ENCODE data around the gene ZNF683. TPM values are rescaled to one million over a fixed set of nuclear protein-coding genes. Genes with fewer than 3 reads are reported as not detected.
A peak's percentile ranks its signal among the peaks of the same experiment; 100 is the strongest.
"Not testable (repeated sequence)": the region's sequence is repeated elsewhere in the genome, so short reads cannot be mapped to it uniquely, and the experiment has no call there.

ZNF683 gene
- total RNA-seq, 1 donor from 2014 or later = not detected

DNA sequence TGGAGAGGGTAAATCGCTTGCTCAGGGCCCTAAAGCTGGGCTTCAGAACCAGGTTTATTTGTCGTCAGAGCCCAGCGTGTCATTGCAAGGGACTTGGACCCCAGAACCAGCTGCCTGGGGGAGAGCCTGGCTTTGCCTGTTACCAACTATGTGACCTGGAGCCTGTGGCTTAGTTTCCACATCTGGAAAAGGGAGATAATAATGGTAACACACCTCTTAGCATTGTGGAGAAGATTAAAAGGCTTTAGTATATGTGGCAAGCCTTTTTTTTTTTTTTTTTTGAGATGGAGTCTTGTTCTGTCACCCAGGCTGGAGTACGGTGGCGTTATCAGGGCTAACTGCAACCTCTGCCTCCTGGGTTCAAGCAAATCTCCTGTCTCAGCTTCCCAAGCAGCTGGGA lies 42.3 kb downstream of the ZNF683 start:
- no peak overlapping the region for H3K27ac Mint-ChIP-seq
- H3K36me3 Mint-ChIP-seq (ENCODE audit: insufficient read depth) = peaks cover 1% of the 10 kb centered on the region
- H3K27me3 Mint-ChIP-seq = no peaks in the 10 kb centered on the region
- no peaks in the 10 kb centered on the region for H3K9me3 Mint-ChIP-seq (ENCODE audit: low read depth)
- H3K4me3 Mint-ChIP-seq (ENCODE audit: low read depth) = no peak overlapping the region
- TF ChIP-seq, protein P1, sequence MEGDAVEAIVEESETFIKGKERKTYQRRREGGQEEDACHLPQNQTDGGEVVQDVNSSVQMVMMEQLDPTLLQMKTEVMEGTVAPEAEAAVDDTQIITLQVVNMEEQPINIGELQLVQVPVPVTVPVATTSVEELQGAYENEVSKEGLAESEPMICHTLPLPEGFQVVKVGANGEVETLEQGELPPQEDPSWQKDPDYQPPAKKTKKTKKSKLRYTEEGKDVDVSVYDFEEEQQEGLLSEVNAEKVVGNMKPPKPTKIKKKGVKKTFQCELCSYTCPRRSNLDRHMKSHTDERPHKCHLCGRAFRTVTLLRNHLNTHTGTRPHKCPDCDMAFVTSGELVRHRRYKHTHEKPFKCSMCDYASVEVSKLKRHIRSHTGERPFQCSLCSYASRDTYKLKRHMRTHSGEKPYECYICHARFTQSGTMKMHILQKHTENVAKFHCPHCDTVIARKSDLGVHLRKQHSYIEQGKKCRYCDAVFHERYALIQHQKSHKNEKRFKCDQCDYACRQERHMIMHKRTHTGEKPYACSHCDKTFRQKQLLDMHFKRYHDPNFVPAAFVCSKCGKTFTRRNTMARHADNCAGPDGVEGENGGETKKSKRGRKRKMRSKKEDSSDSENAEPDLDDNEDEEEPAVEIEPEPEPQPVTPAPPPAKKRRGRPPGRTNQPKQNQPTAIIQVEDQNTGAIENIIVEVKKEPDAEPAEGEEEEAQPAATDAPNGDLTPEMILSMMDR (IDR thresholded peaks at IDR 0.05; ENCODE audit: unreplicated experiment) = no peak
- DNase-seq (ENCODE audit: low spot score, unreplicated experiment) = no peak
- H3K4me1 Mint-ChIP-seq (ENCODE audit: low read depth) = peaks cover 1% of the 10 kb centered on the region

DNA sequence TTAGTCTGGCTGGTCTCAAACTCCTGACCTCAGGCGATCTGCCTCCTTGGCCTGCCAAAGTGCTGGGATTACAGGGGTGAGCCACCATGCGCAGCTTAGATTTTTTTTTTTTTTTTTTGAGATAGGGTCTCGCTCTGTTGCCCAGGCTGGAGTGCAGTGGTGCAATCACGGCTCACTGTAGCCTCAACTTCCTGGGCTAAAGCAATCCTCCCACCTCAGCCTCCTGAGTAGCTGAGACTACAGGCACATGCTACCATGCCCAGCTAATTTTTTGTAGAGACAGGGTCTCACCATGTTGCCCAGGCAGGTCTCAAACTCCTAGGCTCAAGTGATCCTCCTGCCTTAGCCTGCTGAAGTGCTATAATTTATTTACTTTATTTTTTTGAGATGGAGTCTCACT lies 43.2 kb downstream of the ZNF683 start:
- not testable (repeated sequence) for H3K27me3 Mint-ChIP-seq; H3K27ac Mint-ChIP-seq; H3K4me1 Mint-ChIP-seq (ENCODE audit: low read depth); H3K4me3 Mint-ChIP-seq (ENCODE audit: low read depth); DNase-seq (ENCODE audit: low spot score, unreplicated experiment); H3K9me3 Mint-ChIP-seq (ENCODE audit: low read depth); H3K36me3 Mint-ChIP-seq (ENCODE audit: insufficient read depth)

GRCh38 chr1:26328597-26328996 lies 44.0 kb downstream of the ZNF683 start:
- H3K4me3 Mint-ChIP-seq (ENCODE audit: low read depth) = no peak overlapping the region
- no peak for DNase-seq (ENCODE audit: low spot score, unreplicated experiment)
- H3K36me3 Mint-ChIP-seq (ENCODE audit: insufficient read depth) = peaks cover 4% of the 10 kb centered on the region
- TF ChIP-seq, protein P1 (IDR thresholded peaks at IDR 0.05; ENCODE audit: unreplicated experiment) = no peak
- H3K9me3 Mint-ChIP-seq (ENCODE audit: low read depth) = no peaks in the 10 kb centered on the region
- no peak overlapping the region for H3K27ac Mint-ChIP-seq
- H3K27me3 Mint-ChIP-seq = no peaks in the 10 kb centered on the region
- H3K4me1 Mint-ChIP-seq (ENCODE audit: low read depth) = no peaks in the 10 kb centered on the region

- peaks cover 5% of the 10 kb centered on the region for H3K36me3 Mint-ChIP-seq (ENCODE audit: insufficient read depth)
- TF ChIP-seq, protein P1 (IDR thresholded peaks at IDR 0.05; ENCODE audit: unreplicated experiment) = no peak
- no peaks in the 10 kb centered on the region for H3K9me3 Mint-ChIP-seq (ENCODE audit: low read depth)
- no peaks in the 10 kb centered on the region for H3K27me3 Mint-ChIP-seq
- peak overlapping the region; percentile 69 for H3K27ac Mint-ChIP-seq
- no peaks in the 10 kb centered on the region for H3K4me1 Mint-ChIP-seq (ENCODE audit: low read depth)
- no peak for DNase-seq (ENCODE audit: low spot score, unreplicated experiment)
- H3K4me3 Mint-ChIP-seq (ENCODE audit: low read depth) = no peak overlapping the region
Observed at GRCh38 chr1:26327956-26328362, 44.6 kb downstream of the ZNF683 start.

DNA sequence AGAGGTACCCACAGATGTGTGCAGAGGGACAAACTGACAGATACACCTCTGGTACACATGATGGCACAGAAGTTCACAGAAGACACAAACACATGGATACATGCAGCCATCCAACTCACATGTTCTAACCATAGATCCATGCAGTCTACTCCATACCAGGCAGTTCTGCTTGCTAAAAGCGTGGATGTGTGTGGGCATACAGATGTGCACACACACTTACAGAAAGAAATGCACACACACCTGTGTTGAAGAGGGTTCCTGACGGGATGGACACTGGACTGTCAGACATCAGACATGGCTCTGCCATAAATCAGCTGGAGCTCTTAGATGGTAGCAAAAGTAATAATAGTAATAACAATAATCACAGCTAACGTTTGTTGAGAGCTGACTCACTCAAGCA lies 48.0 kb downstream of the ZNF683 start:
- Mint-ChIP-seq H3K27me3 (no peaks in the 10 kb centered on the region), H3K36me3 (ENCODE audit: insufficient read depth) (peaks cover 12% of the 10 kb centered on the region), H3K4me1 (ENCODE audit: low read depth) (no peaks in the 10 kb centered on the region), H3K27ac (no peak overlapping the region), H3K4me3 (ENCODE audit: low read depth) (no peak overlapping the region), H3K9me3 (ENCODE audit: low read depth) (no peaks in the 10 kb centered on the region)
- TF ChIP-seq, protein P1 (IDR thresholded peaks at IDR 0.05; ENCODE audit: unreplicated experiment) = no peak
- no peak for DNase-seq (ENCODE audit: low spot score, unreplicated experiment)

GRCh38 chr1:26323382-26323781 lies 49.2 kb downstream of the ZNF683 start:
- Mint-ChIP-seq H3K4me1 (ENCODE audit: low read depth) (no peaks in the 10 kb centered on the region), H3K9me3 (ENCODE audit: low read depth) (no peaks in the 10 kb centered on the region), H3K27ac (no peak overlapping the region), H3K4me3 (ENCODE audit: low read depth) (no peak overlapping the region), H3K36me3 (ENCODE audit: insufficient read depth) (peaks cover 12% of the 10 kb centered on the region), H3K27me3 (no peaks in the 10 kb centered on the region)
- no peak for DNase-seq (ENCODE audit: low spot score, unreplicated experiment)
- TF ChIP-seq, protein P1 (IDR thresholded peaks at IDR 0.05; ENCODE audit: unreplicated experiment) = no peak

Measured in progenitor cell of endocrine pancreas (in vitro differentiated cells).